T-cell (primary cell): ENCODE results near the gene VARS1. TPM values are rescaled to one million over a fixed set of nuclear protein-coding genes. Genes with fewer than 3 reads are reported as not detected.

ENCODE experiments used
- ATAC-seq, 4 experiments: fragments of 200-7000 bp in 3 of 4; fragments of 150-1000 bp in 1 of 4; cut with Tn5 transposase; replicated peaks in 1 of 4; 1 replicate in 3 of 4; 2 replicates in 1 of 4; pipeline ENCODE4 v1.10.0; 2021; ENCODE audit warnings: moderate library complexity in 3 of 4, mild to moderate bottlenecking in 2 of 4, moderate number of reproducible peaks in 1 of 4
- CTCF ChIA-PET, 2 donors: fragments of 300-600 bp; sonication (Branson Sonifier 250); formaldehyde crosslinking; loops; one replicate each; lab custom pipeline; 2022; ENCODE audit warnings: antibody characterized with exemption in 2 of 2; lab: Charles Lee
- POLR2A ChIA-PET, 2 donors: fragments of 300-600 bp; sonication (Branson Sonifier 250); formaldehyde crosslinking; loops; one replicate each; lab custom pipeline; 2022; ENCODE audit warnings: antibody characterized with exemption in 2 of 2; lab: Charles Lee
- DNase-seq, 35 experiments: peaks; one replicate each; pipeline versions ENCODE4 v3.0.0 to v3.0.0-alpha.2; 2013 to 2023
- H3K27ac ChIP-seq: one replicate; pipeline ENCODE4 v1.5.1; 2013; ENCODE audit warnings: low read length
- H3K27me3 ChIP-seq, 2 experiments: replicated peaks in 1 of 2; 1 replicate in 1 of 2; 2 replicates in 1 of 2; pipeline versions ENCODE4 v1.6.1 to v1.7.0; 2013; ENCODE audit warnings: low read length in 1 of 2, mixed read lengths in 1 of 2; ENCODE audit not compliant: control insufficient read depth in 2 of 2, insufficient read depth in 2 of 2; ENCODE audit errors: extremely low read depth in 1 of 2
- H3K36me3 ChIP-seq, 2 donors: 1 replicate in 1 of 2; 2 replicates in 1 of 2; pipeline versions ENCODE4 v1.6.1 to v1.7.0; 2013; ENCODE audit warnings: low read length in 1 of 2; ENCODE audit not compliant: control insufficient read depth in 2 of 2, insufficient read depth in 1 of 2; ENCODE audit errors: extremely low read depth in 1 of 2
- H3K4me1 ChIP-seq, 2 experiments: 1 replicate in 1 of 2; 2 replicates in 1 of 2; pipeline versions ENCODE4 v1.6.1 to v1.7.0; 2013; ENCODE audit warnings: low read length in 2 of 2, mixed read lengths in 1 of 2; ENCODE audit not compliant: insufficient read depth in 2 of 2, control insufficient read depth in 1 of 2; ENCODE audit errors: extremely low read depth in 1 of 2
- H3K4me3 ChIP-seq, 2 donors: 1 replicate in 1 of 2; 2 replicates in 1 of 2; pipeline versions ENCODE4 v1.5.1 to v1.7.0; 2013; ENCODE audit warnings: mild to moderate bottlenecking in 2 of 2, low read length in 1 of 2, moderate library complexity in 1 of 2; ENCODE audit not compliant: control insufficient read depth in 1 of 2; ENCODE audit errors: extremely low read depth in 1 of 2
- H3K9me3 ChIP-seq: 2 replicates; pipeline ENCODE4 v1.7.0; 2013
- H3K27ac Mint-ChIP-seq, 2 donors: one replicate each; pipeline ENCODE4 v1.8.0; 2020 to 2021; ENCODE audit warnings: mild to moderate bottlenecking in 2 of 2, mixed read lengths in 2 of 2
- H3K27me3 Mint-ChIP-seq, 2 donors: one replicate each; pipeline ENCODE4 v1.8.0; 2021 to 2022; ENCODE audit warnings: mixed read lengths in 2 of 2
- H3K36me3 Mint-ChIP-seq: one replicate; pipeline ENCODE4 v1.8.0; 2021; ENCODE audit warnings: mixed read lengths
- H3K4me1 Mint-ChIP-seq, 3 donors: one replicate each; pipeline ENCODE4 v1.8.0; 2020 to 2022; ENCODE audit warnings: mixed read lengths in 3 of 3, mild to moderate bottlenecking in 1 of 3
- H3K4me3 Mint-ChIP-seq, 3 donors: one replicate each; pipeline ENCODE4 v1.8.0; 2020 to 2022; ENCODE audit warnings: mild to moderate bottlenecking in 3 of 3, mixed read lengths in 3 of 3, moderate library complexity in 3 of 3
- H3K9me3 Mint-ChIP-seq, 3 donors: one replicate each; pipeline ENCODE4 v1.8.0; 2020 to 2022; ENCODE audit warnings: mixed read lengths in 3 of 3
- WGBS: methylation state at CpG from one replicate; pipeline ENCODE4 v1.1.5; 2013; ENCODE audit warnings: missing lambda C conversion rate; ENCODE audit not compliant: insufficient coverage; 5-methylcytosine and 5-hydroxymethylcytosine counted together
- total RNA-seq, 35 experiments: library from RNA in 6 of 35; stranded (reverse) in 6 of 35; fragments of 120-200 nt in 1 of 35; gene quantifications; one replicate each; pipeline versions ENCODE4 v1.2.1 to v1.2.4 and lab custom pipeline; 2013 to 2026

Gene VARS1
- total RNA-seq, 5 donors from 2014 or later (not counting 1 experiment from before 2014, with no cell fraction given) = 44.4 to 71.0 (median 62.5) TPM

DNA sequence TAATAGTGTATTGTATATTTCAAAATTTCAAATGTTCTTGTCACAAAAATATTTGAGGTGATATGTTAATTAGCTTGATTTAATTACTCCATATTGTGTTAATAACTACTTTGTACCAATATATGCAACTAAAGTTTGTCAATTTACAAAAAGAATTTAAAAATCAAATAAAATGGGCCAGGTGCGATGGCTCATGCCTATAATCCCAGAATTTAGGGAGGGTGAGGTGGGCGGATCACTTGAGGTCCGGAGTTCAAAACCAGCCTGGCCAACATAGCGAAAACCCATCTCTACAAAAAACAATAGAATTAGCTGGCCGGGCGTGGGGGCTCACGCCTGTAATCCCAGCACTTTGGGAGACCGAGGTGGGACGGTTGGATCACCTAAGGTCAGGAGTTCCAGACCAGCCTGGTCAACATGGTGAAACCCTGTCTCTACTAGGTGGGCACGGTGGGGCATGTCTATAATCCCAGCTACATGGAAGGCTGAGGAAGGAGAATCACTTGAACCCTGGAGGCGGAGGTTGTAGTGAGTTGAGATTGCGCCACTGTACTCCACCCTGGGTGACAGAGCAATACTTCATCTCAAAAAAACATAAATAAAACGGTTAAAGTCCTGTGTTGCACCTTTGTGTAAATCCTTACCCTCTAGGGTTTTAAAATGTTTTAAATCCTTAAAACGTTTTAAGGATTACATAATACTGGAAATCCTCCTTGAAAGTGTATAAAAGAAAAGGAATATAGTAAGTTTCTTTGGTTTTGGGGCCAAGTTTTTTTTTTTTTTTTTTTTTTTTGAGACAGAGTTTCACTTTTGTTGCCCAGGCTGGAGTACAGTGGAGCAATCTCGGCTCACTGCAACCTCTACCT, 36.0 kb upstream of the VARS1 start:
- WGBS = 100% methylated on average over 5 of the region's 15 CpGs
- Mint-ChIP-seq H3K4me1 (peaks cover 26 to 51% (median 44%) of the 10 kb centered on the region in 3 donors), H3K4me3 (peak overlapping the region; percentile 81 to 95 (median 91)), H3K9me3 (no peaks in the 10 kb centered on the region), H3K27me3 (no peaks in the 10 kb centered on the region), H3K27ac (peak overlapping the region; percentile 86 to 96), H3K36me3 (peaks cover 7% of the 10 kb centered on the region)
- H3K36me3 ChIP-seq = peaks cover 0 to under 1% of the 10 kb centered on the region in 2 donors
- ChIA-PET CTCF (interaction anchor here (0.6 to 1.7 kb wide), 6 partner anchors 14 to 165 kb away, joined by 3 to 6 read pairs (median 3); partner anchors contain the start of gene NEU1 (in 1 of the 2)), POLR2A (interaction anchor here (0.5 to 0.8 kb wide), 3 partner anchors 16 to 1262 kb away, joined by 4 to 8 read pairs (median 4); partner anchors contain the start of genes HSPA1A (in 1 of the 2) and HSPA1L (in 1 of the 2))
- H3K27me3 ChIP-seq = no peaks in the 10 kb centered on the region
- H3K4me3 ChIP-seq = no peak overlapping the region
- H3K4me1 ChIP-seq = peaks cover 16 to 52% of the 10 kb centered on the region in 2 experiments
- ATAC-seq (no peak), DNase-seq (no peak)
- H3K9me3 ChIP-seq = no peaks in the 10 kb centered on the region
- no peak overlapping the region for H3K27ac ChIP-seq

DNA sequence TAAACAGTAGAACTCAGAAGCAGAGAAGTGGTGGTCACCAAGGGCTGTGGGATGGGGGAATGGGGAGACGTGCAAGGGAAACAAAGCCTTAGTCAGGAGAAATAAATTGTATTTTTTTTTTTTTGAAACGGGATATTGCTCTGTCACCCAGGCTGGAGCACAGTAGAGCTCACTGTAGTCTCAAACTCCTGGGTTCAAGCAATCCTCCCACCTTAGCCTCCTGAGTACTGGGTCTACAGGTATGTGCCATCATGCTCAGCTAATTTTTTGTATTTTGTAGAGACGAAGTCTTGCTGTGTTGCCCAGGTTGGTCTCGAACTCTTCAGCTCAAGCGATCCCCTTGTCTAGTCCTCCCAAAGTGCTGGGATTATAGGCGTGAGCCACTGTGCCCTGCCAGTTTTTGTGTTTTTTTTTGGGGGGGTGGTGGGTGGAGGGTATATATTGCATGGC, 35.4 kb upstream of the VARS1 start:
- Histone ChIP-seq H3K27ac (peak overlapping the region; percentile 60), H3K4me3 (peak overlapping the region; percentile 57 to 62), H3K36me3 (no peaks in the 10 kb centered on the region), H3K9me3 (no peaks in the 10 kb centered on the region), H3K27me3 (no peaks in the 10 kb centered on the region), H3K4me1 (peaks cover 13 to 52% of the 10 kb centered on the region in 2 experiments)
- no peaks in the 10 kb centered on the region for H3K27me3 Mint-ChIP-seq
- H3K36me3 Mint-ChIP-seq = peaks cover under 1% of the 10 kb centered on the region
- ATAC-seq (no peak), DNase-seq (no peak)
- peak overlapping the region; percentile 86 to 96 for H3K27ac Mint-ChIP-seq
- peaks cover 25 to 45% (median 43%) of the 10 kb centered on the region in 3 donors for H3K4me1 Mint-ChIP-seq
- peak overlapping the region; percentile 81 to 95 (median 91) for H3K4me3 Mint-ChIP-seq
- no peaks in the 10 kb centered on the region for H3K9me3 Mint-ChIP-seq
- CTCF ChIA-PET = interaction anchor here (0.6 to 1.8 kb wide), 13 partner anchors 13 to 1614 kb away, joined by 3 to 29 read pairs (median 4); partner anchors contain the start of genes DDAH2 (in 1 of the 2), NCR3 (in 1 of the 2) and NEU1 (in 1 of the 2)
- POLR2A ChIA-PET = interaction anchor here (0.6 to 0.8 kb wide), 2 partner anchors 16 to 32 kb away, joined by 4 to 5 read pairs; partner anchors contain the start of genes HSPA1A (in 1 of the 2) and HSPA1L (in 1 of the 2)
- no CpG with 5 or more reads among the region's 6 CpGs for WGBS

DNA sequence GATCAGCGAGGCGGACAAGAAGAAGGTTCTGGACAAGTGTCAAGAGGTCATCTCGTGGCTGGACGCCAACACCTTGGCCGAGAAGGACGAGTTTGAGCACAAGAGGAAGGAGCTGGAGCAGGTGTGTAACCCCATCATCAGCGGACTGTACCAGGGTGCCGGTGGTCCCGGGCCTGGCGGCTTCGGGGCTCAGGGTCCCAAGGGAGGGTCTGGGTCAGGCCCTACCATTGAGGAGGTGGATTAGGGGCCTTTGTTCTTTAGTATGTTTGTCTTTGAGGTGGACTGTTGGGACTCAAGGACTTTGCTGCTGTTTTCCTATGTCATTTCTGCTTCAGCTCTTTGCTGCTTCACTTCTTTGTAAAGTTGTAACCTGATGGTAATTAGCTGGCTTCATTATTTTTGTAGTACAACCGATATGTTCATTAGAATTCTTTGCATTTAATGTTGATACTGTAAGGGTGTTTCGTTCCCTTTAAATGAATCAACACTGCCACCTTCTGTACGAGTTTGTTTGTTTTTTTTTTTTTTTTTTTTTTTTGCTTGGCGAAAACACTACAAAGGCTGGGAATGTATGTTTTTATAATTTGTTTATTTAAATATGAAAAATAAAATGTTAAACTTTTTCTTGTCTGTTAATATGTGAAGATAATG, 34.2 kb upstream of the VARS1 start:
- peaks cover 13 to 45% of the 10 kb centered on the region in 2 experiments for H3K4me1 ChIP-seq
- H3K27me3 ChIP-seq = no peaks in the 10 kb centered on the region
- ChIA-PET CTCF (interaction anchor here (0.6 to 1.8 kb wide), 23 partner anchors 16 to 333 kb away, joined by 3 to 29 read pairs (median 5); partner anchors contain the start of genes ATP6V1G2 (in 1 of the 2), CLIC1 (in 1 of the 2), DDAH2 (in 1 of the 2) and LSM2 (in 1 of the 2)), POLR2A (interaction anchor here (0.6 kb wide), 2 partner anchors 39 to 73 kb away, joined by 3 read pairs; no protein-coding TSS in a partner anchor)
- Mint-ChIP-seq H3K27ac (peak overlapping the region; percentile 86 to 96), H3K4me3 (peak overlapping the region; percentile 81 to 95 (median 91)), H3K4me1 (peaks cover 27 to 46% (median 37%) of the 10 kb centered on the region in 3 donors), H3K9me3 (no peaks in the 10 kb centered on the region), H3K36me3 (no peaks in the 10 kb centered on the region), H3K27me3 (no peaks in the 10 kb centered on the region)
- no peaks in the 10 kb centered on the region for H3K36me3 ChIP-seq
- ATAC-seq (peak in 1 of 4 experiments; percentile 21), DNase-seq (peak in 2 of 35 experiments; percentile 24 to 75)
- H3K4me3 ChIP-seq = peak overlapping the region; percentile 57 to 62
- WGBS = 0% methylated on average over 6 of the region's 15 CpGs
- H3K9me3 ChIP-seq = no peaks in the 10 kb centered on the region
- H3K27ac ChIP-seq = peak overlapping the region; percentile 60

DNA sequence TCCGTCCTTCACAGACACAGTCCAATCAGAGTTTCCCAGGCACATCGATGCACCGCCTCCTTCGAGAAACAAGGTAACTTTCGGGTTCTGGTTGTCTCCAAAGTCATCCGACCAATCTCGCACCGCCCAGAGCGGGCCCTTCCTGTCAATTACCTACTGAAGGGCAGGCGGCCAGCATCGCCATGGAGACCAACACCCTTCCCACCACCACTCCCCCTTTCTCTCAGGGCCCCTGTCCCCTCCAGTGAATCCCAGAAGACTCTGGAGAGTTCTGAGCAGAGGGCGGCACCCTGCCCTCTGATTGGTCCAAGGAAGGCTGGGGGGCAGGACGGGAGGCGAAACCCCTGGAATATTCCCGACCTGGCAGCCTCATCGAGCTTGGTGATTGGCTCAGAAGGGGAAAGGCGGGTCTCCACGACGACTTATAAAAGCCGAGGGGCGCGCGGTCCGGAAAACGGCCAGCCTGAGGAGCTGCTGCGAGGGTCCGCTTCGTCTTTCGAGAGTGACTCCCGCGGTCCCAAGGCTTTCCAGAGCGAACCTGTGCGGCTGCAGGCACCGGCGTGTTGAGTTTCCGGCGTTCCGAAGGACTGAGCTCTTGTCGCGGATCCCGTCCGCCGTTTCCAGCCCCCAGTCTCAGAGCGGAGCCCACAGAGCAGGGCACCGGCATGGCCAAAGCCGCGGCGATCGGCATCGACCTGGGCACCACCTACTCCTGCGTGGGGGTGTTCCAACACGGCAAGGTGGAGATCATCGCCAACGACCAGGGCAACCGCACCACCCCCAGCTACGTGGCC, 31.9 kb upstream of the VARS1 start, which contains the start of gene HSPA1B:
Gene HSPA1B, plus strand, starts transcription at position 453 of the 794 bp plus-strand sequence. Its CDS starts 213 bp downstream, at position 666.
- peak; percentile 69 to 77 (median 74) for ATAC-seq
- H3K4me3 Mint-ChIP-seq = peak within 1 kb of the TSS; percentile 86 to 92 (median 92)
- WGBS = 0% methylated on average over 37 of the region's 56 CpGs

DNA sequence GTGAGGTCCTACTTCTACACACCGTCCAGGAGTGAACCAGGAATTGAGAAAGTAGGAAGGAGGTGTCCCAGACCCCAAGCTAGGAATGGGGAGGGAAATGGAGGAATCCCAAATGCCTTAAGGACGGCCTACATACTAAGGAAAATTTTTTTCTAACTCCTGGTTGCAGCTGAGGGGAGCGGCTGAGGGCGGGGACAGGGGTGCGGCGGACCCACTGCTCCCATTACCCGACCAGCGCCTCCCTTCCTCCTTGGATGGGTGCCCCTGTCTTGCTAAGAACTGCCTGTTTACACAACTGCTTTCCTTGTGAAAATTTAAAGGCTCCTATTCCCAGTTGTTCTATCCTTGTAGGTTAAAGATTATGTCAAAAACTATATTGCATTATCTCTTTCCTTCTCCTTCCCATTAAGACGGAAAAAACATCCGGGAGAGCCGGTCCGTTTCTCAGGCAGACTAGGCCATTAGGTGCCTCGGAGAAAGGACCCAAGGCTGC, 31.3 kb upstream of the VARS1 start:
- Histone ChIP-seq H3K27ac (peak overlapping the region; percentile 86), H3K4me1 (peaks cover 17 to 48% of the 10 kb centered on the region in 2 experiments), H3K27me3 (no peaks in the 10 kb centered on the region), H3K4me3 (peak overlapping the region; percentile 70 to 82), H3K36me3 (no peaks in the 10 kb centered on the region), H3K9me3 (no peaks in the 10 kb centered on the region)
- H3K4me3 Mint-ChIP-seq = peak overlapping the region; percentile 86 to 92 (median 92)
- H3K27me3 Mint-ChIP-seq = no peaks in the 10 kb centered on the region
- ATAC-seq (peak; percentile 4 to 18 (median 12)), DNase-seq (peak in 5 of 35 experiments; percentile 21 to 41 (median 28))
- peak overlapping the region; percentile 98 to 99 for H3K27ac Mint-ChIP-seq
- ChIA-PET POLR2A (interaction anchor here in 1 of 2 donors (0.6 to 1.2 kb wide), 3 partner anchors 8 to 285 kb away, joined by 3 to 5 read pairs (median 3); partner anchors contain the start of genes DDX39B and LSM2), CTCF (interaction anchor here in 1 of 2 donors (0.8 to 1.2 kb wide), 3 partner anchors 97 to 228 kb away, joined by 3 to 4 read pairs (median 3); partner anchors contain the start of gene BAG6)
- H3K9me3 Mint-ChIP-seq = no peaks in the 10 kb centered on the region
- peaks cover 40 to 54% (median 40%) of the 10 kb centered on the region in 3 donors for H3K4me1 Mint-ChIP-seq
- 0% methylated on average over 5 of the region's 13 CpGs for WGBS
- H3K36me3 Mint-ChIP-seq = no peaks in the 10 kb centered on the region

More for the DNA sequence above, 31.9 kb upstream of the VARS1 start, which contains the start of gene HSPA1B:
- no peaks in the 10 kb centered on the region for H3K27me3 ChIP-seq
- peak; percentile 42 to 89 (median 68) for DNase-seq
- H3K27ac Mint-ChIP-seq = peak within 1 kb of the TSS; percentile 98 to 99
- H3K4me1 Mint-ChIP-seq = peaks cover 34 to 49% (median 35%) of the 10 kb centered on the region in 3 donors
- H3K4me3 ChIP-seq = peak within 1 kb of the TSS; percentile 70 to 82
- H3K4me1 ChIP-seq = peaks cover 14 to 43% of the 10 kb centered on the region in 2 experiments
- H3K9me3 Mint-ChIP-seq = no peaks in the 10 kb centered on the region
- peak within 1 kb of the TSS; percentile 86 for H3K27ac ChIP-seq
- H3K36me3 ChIP-seq = no peaks in the 10 kb centered on the region
- no peaks in the 10 kb centered on the region for H3K9me3 ChIP-seq
- ChIA-PET POLR2A (interaction anchor here (0.6 to 1.1 kb wide), 5 partner anchors 16 to 223 kb away, joined by 3 to 8 read pairs (median 4); partner anchors contain the start of gene LSM2 (in 1 of the 2)), CTCF (interaction anchor here in 1 of 2 donors (0.8 to 1.2 kb wide), 3 partner anchors 89 to 229 kb away, joined by 3 to 4 read pairs (median 3); partner anchors contain the start of gene BAG6)
- no peaks in the 10 kb centered on the region for H3K36me3 Mint-ChIP-seq
- H3K27me3 Mint-ChIP-seq = no peaks in the 10 kb centered on the region
